ENCODE data around the gene MTHFR. TPM values are rescaled to one million over a fixed set of nuclear protein-coding genes. Genes with fewer than 3 reads are reported as not detected.
A peak's percentile ranks its signal among the peaks of the same experiment; 100 is the strongest.

The MTHFR gene
- total RNA-seq, 4 donors from 2014 or later: 82.0 to 130 (median 87.3) TPM

- no peaks in the 10 kb centered on the region for H3K9me3 ChIP-seq
These were observed 2.5 kb downstream of the MTHFR start for GRCh38 chr1:11802973-11803885.

GRCh38 chr1:11802616-11802972 is 3.2 kb downstream of the MTHFR start:
- DNase-seq: no peak
- Histone ChIP-seq H3K27ac (peak overlapping the region; percentile 48 to 98 (median 92)), H3K36me3 (peaks cover 0 to 36% (median 0%) of the 10 kb centered on the region in 3 donors), H3K4me1 (peaks cover 3 to 36% (median 25%) of the 10 kb centered on the region in 4 donors), H3K27me3 (no peaks in the 10 kb centered on the region), H3K9me3 (no peaks in the 10 kb centered on the region), H3K4me3 (peak overlapping the region; percentile 28 to 58 (median 50))
- TF ChIP-seq CTCF (IDR thresholded peaks at IDR 0.05): no peak
- no peak for TF ChIP-seq POLR2A (IDR thresholded peaks at IDR 0.05)

More at GRCh38 chr1:11802973-11803885, 2.5 kb downstream of the MTHFR start:
- H3K4me1 ChIP-seq: peaks cover 3 to 40% (median 25%) of the 10 kb centered on the region in 4 donors
- peak overlapping the region; percentile 48 to 98 (median 92) for H3K27ac ChIP-seq
- no peaks in the 10 kb centered on the region for H3K27me3 ChIP-seq
- peaks cover 0 to 34% (median 0%) of the 10 kb centered on the region in 3 donors for H3K36me3 ChIP-seq
- TF ChIP-seq CTCF (IDR thresholded peaks at IDR 0.05): peak in 1 of 6 experiments; percentile 2
- peak in 1 of 2 donors; percentile 13 for TF ChIP-seq POLR2A (IDR thresholded peaks at IDR 0.05)
- peak overlapping the region; percentile 28 to 58 (median 50) for H3K4me3 ChIP-seq
- DNase-seq: peak; percentile 88 to 95 (median 88)

- no peak for DNase-seq
- Histone ChIP-seq H3K27ac (no peak overlapping the region), H3K27me3 (no peaks in the 10 kb centered on the region), H3K4me1 (peaks cover 3 to 29% (median 15%) of the 10 kb centered on the region in 4 donors), H3K9me3 (no peaks in the 10 kb centered on the region), H3K36me3 (peaks cover 0 to 45% (median 0%) of the 10 kb centered on the region in 3 donors), H3K4me3 (no peak overlapping the region)
- TF ChIP-seq CTCF (IDR thresholded peaks at IDR 0.05) (no peak), POLR2A (IDR thresholded peaks at IDR 0.05) (no peak)
These were observed 4.9 kb downstream of the MTHFR start for GRCh38 chr1:11800756-11801433.

GRCh38 chr1:11800391-11800755 is 5.4 kb downstream of the MTHFR start:
- H3K4me1 ChIP-seq: peaks cover 3 to 29% (median 15%) of the 10 kb centered on the region in 4 donors
- H3K27me3 ChIP-seq: no peaks in the 10 kb centered on the region
- H3K27ac ChIP-seq: no peak overlapping the region
- TF ChIP-seq POLR2A (IDR thresholded peaks at IDR 0.05) (no peak), CTCF (IDR thresholded peaks at IDR 0.05) (no peak)
- H3K4me3 ChIP-seq: no peak overlapping the region
- DNase-seq: no peak
- peaks cover 0 to 50% (median 0%) of the 10 kb centered on the region in 3 donors for H3K36me3 ChIP-seq
- no peaks in the 10 kb centered on the region for H3K9me3 ChIP-seq

GRCh38 chr1:11799896-11800295 is 5.9 kb downstream of the MTHFR start:
- Histone ChIP-seq H3K9me3 (no peaks in the 10 kb centered on the region), H3K4me1 (peaks cover 3 to 27% (median 15%) of the 10 kb centered on the region in 4 donors), H3K27me3 (no peaks in the 10 kb centered on the region), H3K4me3 (no peak overlapping the region), H3K27ac (no peak overlapping the region), H3K36me3 (peaks cover 0 to 55% (median 0%) of the 10 kb centered on the region in 3 donors)
- TF ChIP-seq CTCF (IDR thresholded peaks at IDR 0.05) (no peak), POLR2A (IDR thresholded peaks at IDR 0.05) (no peak)
- no peak for DNase-seq
